Measurements from ENCODE around the gene ERVFRD-1.

The ERVFRD-1 gene

GRCh38 chr6:11142296-11143027 lies 30.9 kb upstream of the ERVFRD-1 start:
- no peaks in the 10 kb centered on the region for H3K27me3 ChIP-seq (replicated peaks; ENCODE audit: control insufficient read depth, insufficient read depth, low read length)
- H3K36me3 ChIP-seq (ENCODE audit: control insufficient read depth, insufficient read depth, low read length) = no peaks in the 10 kb centered on the region
- no peak overlapping the region for H3K4me3 ChIP-seq (replicated peaks; ENCODE audit: low read depth, low read length)
- no peak for TF ChIP-seq CTCF (IDR thresholded peaks at IDR 0.05; ENCODE audit: insufficient read depth, low read length, poor library complexity, severe bottlenecking)
- DNase-seq (ENCODE audit: extremely low read depth, insufficient read length) = no peak

- Histone ChIP-seq H3K4me3 (replicated peaks; ENCODE audit: low read depth, low read length) (no peak overlapping the region), H3K36me3 (ENCODE audit: control insufficient read depth, insufficient read depth, low read length) (no peaks in the 10 kb centered on the region), H3K27me3 (replicated peaks; ENCODE audit: control insufficient read depth, insufficient read depth, low read length) (no peaks in the 10 kb centered on the region)
- TF ChIP-seq CTCF (IDR thresholded peaks at IDR 0.05; ENCODE audit: insufficient read depth, low read length, poor library complexity, severe bottlenecking) = no peak
- no peak for DNase-seq (ENCODE audit: extremely low read depth, insufficient read length)
Measured at GRCh38 chr6:11141295-11141694, 29.8 kb upstream of the ERVFRD-1 start.

GRCh38 chr6:11140056-11140455 lies 28.5 kb upstream of the ERVFRD-1 start:
- no peak for DNase-seq (ENCODE audit: extremely low read depth, insufficient read length)
- H3K36me3 ChIP-seq (ENCODE audit: control insufficient read depth, insufficient read depth, low read length) = peaks cover 3% of the 10 kb centered on the region
- no peak for TF ChIP-seq CTCF (IDR thresholded peaks at IDR 0.05; ENCODE audit: insufficient read depth, low read length, poor library complexity, severe bottlenecking)
- H3K4me3 ChIP-seq (replicated peaks; ENCODE audit: low read depth, low read length) = no peak overlapping the region
- H3K27me3 ChIP-seq (replicated peaks; ENCODE audit: control insufficient read depth, insufficient read depth, low read length) = no peaks in the 10 kb centered on the region

GRCh38 chr6:11139051-11139960 lies 27.8 kb upstream of the ERVFRD-1 start:
- H3K36me3 ChIP-seq (ENCODE audit: control insufficient read depth, insufficient read depth, low read length) = peaks cover 3% of the 10 kb centered on the region
- DNase-seq (ENCODE audit: extremely low read depth, insufficient read length) = peak; percentile 13
- H3K27me3 ChIP-seq (replicated peaks; ENCODE audit: control insufficient read depth, insufficient read depth, low read length) = no peaks in the 10 kb centered on the region
- no peak for TF ChIP-seq CTCF (IDR thresholded peaks at IDR 0.05; ENCODE audit: insufficient read depth, low read length, poor library complexity, severe bottlenecking)
- H3K4me3 ChIP-seq (replicated peaks; ENCODE audit: low read depth, low read length) = no peak overlapping the region

- peaks cover 3% of the 10 kb centered on the region for H3K36me3 ChIP-seq (ENCODE audit: control insufficient read depth, insufficient read depth, low read length)
- no peaks in the 10 kb centered on the region for H3K27me3 ChIP-seq (replicated peaks; ENCODE audit: control insufficient read depth, insufficient read depth, low read length)
- no peak overlapping the region for H3K4me3 ChIP-seq (replicated peaks; ENCODE audit: low read depth, low read length)
- no peak for DNase-seq (ENCODE audit: extremely low read depth, insufficient read length)
- no peak for TF ChIP-seq CTCF (IDR thresholded peaks at IDR 0.05; ENCODE audit: insufficient read depth, low read length, poor library complexity, severe bottlenecking)
Measured at GRCh38 chr6:11136809-11137208, 25.3 kb upstream of the ERVFRD-1 start.

All from GM06990 (cell line).